Stimulated activated CD8-positive, alpha-beta memory T cell treated with anti-CD3 and anti-CD28 coated beads, Interleukin-7, amount 100 ng/mL, for 24 hours (primary cell): ENCODE results near the gene DYNC2H1.

ENCODE experiments used
- DNase-seq: peaks from one replicate; pipeline ENCODE4 v3.0.0-alpha.2; 2020; ENCODE audit warnings: low read depth

The DYNC2H1 gene

GRCh38 chr11:103465555-103466140 lies 356.4 kb downstream of the DYNC2H1 start:
- DNase-seq: no peak

GRCh38 chr11:103471546-103471945 lies 362.3 kb downstream of the DYNC2H1 start:
- no peak for DNase-seq

- no peak for DNase-seq
These were observed 367.6 kb downstream of the DYNC2H1 start for GRCh38 chr11:103476874-103477273.

GRCh38 chr11:103480421-103480820 lies 371.2 kb downstream of the DYNC2H1 start:
- no peak for DNase-seq

GRCh38 chr11:103483996-103484395 lies 374.8 kb downstream of the DYNC2H1 start:
- no peak for DNase-seq

GRCh38 chr11:103484545-103484944 lies 375.3 kb downstream of the DYNC2H1 start:
- DNase-seq: no peak

- no peak for DNase-seq
These were observed 377.4 kb downstream of the DYNC2H1 start for GRCh38 chr11:103486604-103487003.

- no peak for DNase-seq
These were observed 377.9 kb downstream of the DYNC2H1 start for GRCh38 chr11:103487113-103487512.

GRCh38 chr11:103488031-103488461 lies 378.8 kb downstream of the DYNC2H1 start:
- DNase-seq: no peak

- no peak for DNase-seq
These were observed 379.4 kb downstream of the DYNC2H1 start for GRCh38 chr11:103488579-103488978.

GRCh38 chr11:103491777-103492176 lies 382.6 kb downstream of the DYNC2H1 start:
- DNase-seq: no peak

- DNase-seq: no peak
These were observed 385.3 kb downstream of the DYNC2H1 start for GRCh38 chr11:103494491-103494890.

- DNase-seq: no peak
These were observed 388.0 kb downstream of the DYNC2H1 start for GRCh38 chr11:103497268-103497667.

GRCh38 chr11:103499710-103500340 lies 390.6 kb downstream of the DYNC2H1 start:
- no peak for DNase-seq

GRCh38 chr11:103515283-103515682 lies 406.1 kb downstream of the DYNC2H1 start:
- no peak for DNase-seq

GRCh38 chr11:103520792-103521191 lies 411.6 kb downstream of the DYNC2H1 start:
- DNase-seq: no peak

GRCh38 chr11:103525069-103525468 lies 415.8 kb downstream of the DYNC2H1 start:
- no peak for DNase-seq

GRCh38 chr11:103528046-103528445 lies 418.8 kb downstream of the DYNC2H1 start:
- DNase-seq: no peak

- no peak for DNase-seq
These were observed 419.4 kb downstream of the DYNC2H1 start for GRCh38 chr11:103528596-103528995.

- DNase-seq: no peak
These were observed 420.0 kb downstream of the DYNC2H1 start for GRCh38 chr11:103529181-103529684.
